Natural killer cell (primary cell): ENCODE results near the gene ACVR2B. TPM values are rescaled to one million over a fixed set of nuclear protein-coding genes. Genes with fewer than 3 reads are reported as not detected.

Source experiments
- ATAC-seq, 3 donors: fragments of 150-1000 bp in 2 of 3; fragments of 200-7000 bp in 1 of 3; cut with Tn5 transposase; 1 replicate in 1 of 3; 2 replicates in 2 of 3; pipeline ENCODE4 v1.10.0; 2021; ENCODE audit warnings: mild to moderate bottlenecking in 2 of 3, moderate library complexity in 2 of 3
- DNase-seq, 2 donors: peaks; one replicate each; pipeline versions ENCODE4 v3.0.0 to v3.0.0-alpha.2; 2013 to 2021; ENCODE audit warnings: mixed read lengths in 1 of 2
- H3K27ac ChIP-seq: one replicate; pipeline ENCODE4 v1.5.1; 2013; ENCODE audit warnings: mild to moderate bottlenecking, low read length
- H3K27me3 ChIP-seq: one replicate; pipeline ENCODE4 v1.6.1; 2013; ENCODE audit warnings: low read length; ENCODE audit not compliant: control insufficient read depth, insufficient read depth
- H3K36me3 ChIP-seq: one replicate; pipeline ENCODE4 v1.6.1; 2013; ENCODE audit warnings: low read length; ENCODE audit not compliant: control insufficient read depth, insufficient read depth
- H3K4me1 ChIP-seq: one replicate; pipeline ENCODE4 v1.6.1; 2013; ENCODE audit warnings: low read length; ENCODE audit not compliant: control insufficient read depth, insufficient read depth
- H3K4me3 ChIP-seq: one replicate; pipeline ENCODE4 v1.5.1; 2013; ENCODE audit warnings: low read length
- H3K9me3 ChIP-seq: one replicate; pipeline ENCODE4 v1.6.1; 2013; ENCODE audit warnings: low read length; ENCODE audit not compliant: control insufficient read depth, insufficient read depth
- H3K27ac Mint-ChIP-seq, 2 donors: one replicate each; pipeline ENCODE4 v1.8.0; 2022; ENCODE audit warnings: mild to moderate bottlenecking in 2 of 2, mixed read lengths in 2 of 2, moderate library complexity in 1 of 2
- H3K27me3 Mint-ChIP-seq, 2 donors: one replicate each; pipeline ENCODE4 v1.8.0; 2022; ENCODE audit warnings: low read depth in 2 of 2, mixed read lengths in 2 of 2
- H3K36me3 Mint-ChIP-seq: one replicate; pipeline ENCODE4 v1.8.0; 2022; ENCODE audit warnings: mixed read lengths
- H3K4me1 Mint-ChIP-seq, 2 donors: one replicate each; pipeline ENCODE4 v1.8.0; 2022; ENCODE audit warnings: mixed read lengths in 2 of 2
- H3K4me3 Mint-ChIP-seq: one replicate; pipeline ENCODE4 v1.8.0; 2022; ENCODE audit warnings: mild to moderate bottlenecking, moderate library complexity, mixed read lengths
- H3K9me3 Mint-ChIP-seq, 2 donors: one replicate each; pipeline ENCODE4 v1.8.0; 2022; ENCODE audit warnings: mixed read lengths in 2 of 2
- WGBS: methylation state at CpG from one replicate; pipeline ENCODE4 v1.1.7; 2013; ENCODE audit warnings: missing lambda C conversion rate; ENCODE audit not compliant: insufficient coverage; 5-methylcytosine and 5-hydroxymethylcytosine counted together
- intact Hi-C: fragments of 100-400 bp; cut with micrococcal nuclease; formaldehyde crosslinking; loops from one replicate; pipeline ENCODE4 v1.14.2; 2022
- total RNA-seq, 4 donors: library from RNA; stranded (reverse); fragments of 120-200 nt in 1 of 4; gene quantifications; one replicate each; pipeline versions ENCODE4 v1.2.3 to v1.2.4, GENCODE V29; 2013 to 2022
- TF ChIP-seq, protein P1 (sequence below): fragments of 200-600 bp; IDR thresholded peaks from one replicate; pipeline ENCODE4 v1.8.0; 2022; ENCODE audit warnings: antibody characterized with exemption

ACVR2B gene
- total RNA-seq, 3 donors from 2014 or later (not counting 1 experiment from before 2014, with no cell fraction given): 1.6 to 3.1 (median 2.7) TPM

DNA sequence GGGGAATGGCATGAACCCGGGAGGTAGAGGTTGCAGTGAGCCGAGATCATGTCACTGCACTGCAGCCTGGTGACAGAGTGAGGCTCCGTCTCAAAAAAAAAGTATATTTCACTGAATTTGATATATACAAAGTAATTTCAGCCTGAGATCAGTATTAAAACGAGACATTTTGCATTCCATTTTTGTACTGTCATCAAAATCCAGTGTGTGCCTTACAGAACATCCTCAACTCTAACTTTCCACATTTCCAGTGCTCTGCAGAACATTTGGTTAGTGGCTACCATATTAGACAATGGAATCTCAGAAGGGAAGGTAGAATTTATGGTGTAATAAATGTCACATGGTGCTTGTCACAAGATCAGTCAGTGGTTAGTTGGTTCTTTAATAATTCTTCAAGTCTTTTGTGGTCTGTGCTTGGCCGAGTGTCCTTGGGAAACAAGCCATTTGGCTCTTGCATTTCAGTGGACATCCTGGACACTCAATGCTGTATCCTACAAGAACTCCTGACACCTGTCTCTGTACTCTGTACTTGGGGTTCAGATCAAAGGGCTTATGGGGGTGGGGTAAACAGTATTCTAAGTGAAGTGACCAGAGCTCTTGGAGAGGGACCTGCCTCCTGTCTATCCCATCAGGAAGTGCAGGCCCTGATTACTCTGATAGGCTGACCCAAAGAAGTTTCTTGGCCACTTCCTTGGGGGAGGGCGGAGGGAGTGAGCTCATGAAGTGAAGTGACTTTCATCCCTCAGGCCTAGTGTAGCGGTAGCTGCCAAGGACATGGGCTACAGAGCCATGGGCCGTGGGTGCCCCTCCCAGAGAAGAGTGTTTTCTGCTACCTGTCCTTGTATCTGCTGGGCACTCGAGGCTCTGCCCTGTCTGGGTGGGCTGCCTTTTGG, 3.7 kb downstream of the ACVR2B start:
- no peaks in the 10 kb centered on the region for H3K9me3 ChIP-seq
- H3K36me3 Mint-ChIP-seq: no peaks in the 10 kb centered on the region
- no peak overlapping the region for H3K4me3 Mint-ChIP-seq
- no peak overlapping the region for H3K27ac Mint-ChIP-seq
- intact Hi-C loops: no loop called here
- WGBS: 91% methylated on average over 8 of the region's 9 CpGs
- H3K4me1 ChIP-seq: peaks cover 24% of the 10 kb centered on the region
- peaks cover 6 to 9% of the 10 kb centered on the region in 2 donors for H3K27me3 Mint-ChIP-seq
- H3K9me3 Mint-ChIP-seq: no peaks in the 10 kb centered on the region
- H3K4me3 ChIP-seq: no peak overlapping the region
- H3K36me3 ChIP-seq: no peaks in the 10 kb centered on the region
- ATAC-seq (no peak), DNase-seq (no peak)
- peaks cover 3% of the 10 kb centered on the region for H3K27me3 ChIP-seq
- TF ChIP-seq, protein P1, sequence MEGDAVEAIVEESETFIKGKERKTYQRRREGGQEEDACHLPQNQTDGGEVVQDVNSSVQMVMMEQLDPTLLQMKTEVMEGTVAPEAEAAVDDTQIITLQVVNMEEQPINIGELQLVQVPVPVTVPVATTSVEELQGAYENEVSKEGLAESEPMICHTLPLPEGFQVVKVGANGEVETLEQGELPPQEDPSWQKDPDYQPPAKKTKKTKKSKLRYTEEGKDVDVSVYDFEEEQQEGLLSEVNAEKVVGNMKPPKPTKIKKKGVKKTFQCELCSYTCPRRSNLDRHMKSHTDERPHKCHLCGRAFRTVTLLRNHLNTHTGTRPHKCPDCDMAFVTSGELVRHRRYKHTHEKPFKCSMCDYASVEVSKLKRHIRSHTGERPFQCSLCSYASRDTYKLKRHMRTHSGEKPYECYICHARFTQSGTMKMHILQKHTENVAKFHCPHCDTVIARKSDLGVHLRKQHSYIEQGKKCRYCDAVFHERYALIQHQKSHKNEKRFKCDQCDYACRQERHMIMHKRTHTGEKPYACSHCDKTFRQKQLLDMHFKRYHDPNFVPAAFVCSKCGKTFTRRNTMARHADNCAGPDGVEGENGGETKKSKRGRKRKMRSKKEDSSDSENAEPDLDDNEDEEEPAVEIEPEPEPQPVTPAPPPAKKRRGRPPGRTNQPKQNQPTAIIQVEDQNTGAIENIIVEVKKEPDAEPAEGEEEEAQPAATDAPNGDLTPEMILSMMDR: no peak
- H3K27ac ChIP-seq: no peak overlapping the region
- peaks cover 11 to 19% of the 10 kb centered on the region in 2 donors for H3K4me1 Mint-ChIP-seq

DNA sequence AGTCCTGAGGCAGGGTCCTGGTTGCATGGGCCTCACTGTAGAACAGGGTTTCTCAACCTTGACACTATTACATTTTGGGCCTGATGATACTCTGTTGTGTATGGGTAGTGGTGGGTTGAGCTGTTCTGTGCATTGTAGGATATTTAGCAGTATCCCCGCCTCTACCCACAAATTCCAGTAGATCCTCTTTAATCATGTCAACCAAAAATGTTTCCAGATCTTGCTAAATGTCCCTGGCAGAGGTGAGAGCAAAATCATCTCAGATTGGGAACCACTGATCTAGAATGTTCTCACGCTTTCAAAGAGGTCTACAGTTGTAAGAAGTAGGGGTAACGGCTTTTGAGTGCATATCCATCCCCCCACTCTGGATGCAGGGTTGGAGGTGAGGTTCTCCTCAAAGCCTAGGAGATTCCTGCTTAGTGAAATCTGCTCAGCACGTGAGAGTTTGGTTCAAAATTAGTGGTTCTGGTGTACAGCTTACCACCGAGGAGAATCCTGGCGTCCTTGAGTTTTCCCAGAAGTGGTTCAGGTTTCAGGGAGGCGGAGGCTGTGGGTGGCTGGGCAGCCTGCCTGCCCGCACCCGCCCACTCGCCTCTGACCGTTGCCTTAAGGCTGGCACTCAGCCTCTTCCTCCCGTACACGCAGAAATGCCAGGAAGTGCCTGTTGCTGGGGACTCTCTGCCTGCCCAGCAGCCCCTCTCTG, 5.3 kb downstream of the ACVR2B start:
- no peaks in the 10 kb centered on the region for H3K9me3 Mint-ChIP-seq
- no peak for DNase-seq
- ATAC-seq: no peak
- Histone ChIP-seq H3K27ac (no peak overlapping the region), H3K4me1 (peaks cover 16% of the 10 kb centered on the region), H3K27me3 (no peaks in the 10 kb centered on the region), H3K9me3 (no peaks in the 10 kb centered on the region), H3K36me3 (no peaks in the 10 kb centered on the region), H3K4me3 (no peak overlapping the region)
- WGBS: 90% methylated on average over 12 of the region's 13 CpGs
- H3K4me1 Mint-ChIP-seq: peaks cover 4 to 10% of the 10 kb centered on the region in 2 donors
- no peak overlapping the region for H3K4me3 Mint-ChIP-seq
- intact Hi-C loops: no loop called here
- peaks cover 0 to 3% of the 10 kb centered on the region in 2 donors for H3K27me3 Mint-ChIP-seq
- TF ChIP-seq, protein P1: no peak
- no peaks in the 10 kb centered on the region for H3K36me3 Mint-ChIP-seq
- no peak overlapping the region for H3K27ac Mint-ChIP-seq

DNA sequence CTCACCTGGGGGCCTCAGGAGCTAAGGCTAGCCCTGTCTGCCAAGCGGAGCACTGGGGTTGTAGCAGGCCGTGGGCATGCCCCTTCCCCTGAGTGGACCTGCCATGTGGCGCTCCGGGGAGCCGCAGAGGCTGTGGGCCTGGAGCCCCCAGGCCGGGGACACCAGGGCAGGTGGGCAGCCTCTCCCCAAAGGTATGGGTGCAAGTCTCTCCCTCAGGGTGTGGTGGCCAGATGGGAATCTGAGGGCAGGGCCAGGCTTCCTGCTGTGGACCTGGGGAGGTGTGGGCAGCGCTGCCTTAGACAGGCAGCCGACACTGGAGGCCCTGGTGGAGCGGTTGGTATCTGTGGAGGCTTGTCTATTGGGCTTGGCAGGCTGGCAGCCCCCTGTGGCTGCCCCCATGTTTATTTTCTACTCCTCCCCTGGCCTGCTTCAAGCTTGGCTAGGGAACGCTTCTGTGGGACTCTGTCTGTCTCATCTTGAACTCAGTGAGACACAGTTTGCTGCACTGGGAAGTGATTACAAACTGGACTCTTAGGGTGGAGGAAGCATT, 5.9 kb downstream of the ACVR2B start:
- Histone ChIP-seq H3K36me3 (no peaks in the 10 kb centered on the region), H3K9me3 (no peaks in the 10 kb centered on the region), H3K27me3 (no peaks in the 10 kb centered on the region), H3K4me1 (peaks cover 14% of the 10 kb centered on the region), H3K27ac (no peak overlapping the region), H3K4me3 (no peak overlapping the region)
- no peak overlapping the region for H3K27ac Mint-ChIP-seq
- peaks cover 1 to 6% of the 10 kb centered on the region in 2 donors for H3K4me1 Mint-ChIP-seq
- WGBS: 96% methylated on average over 10 of the region's 10 CpGs
- H3K27me3 Mint-ChIP-seq: peaks cover 0 to under 1% of the 10 kb centered on the region in 2 donors
- intact Hi-C loops: no loop called here
- DNase-seq (no peak), ATAC-seq (no peak)
- H3K4me3 Mint-ChIP-seq: no peak overlapping the region
- no peaks in the 10 kb centered on the region for H3K36me3 Mint-ChIP-seq
- TF ChIP-seq, protein P1: no peak
- no peaks in the 10 kb centered on the region for H3K9me3 Mint-ChIP-seq
